AG10803 (cell line): ENCODE results near the gene MYL12A.

ENCODE experiments used
- DNase-seq: peaks from one replicate; pipeline ENCODE4 v3.0.0; 2010; ENCODE audit warnings: low read depth
- H3K4me3 ChIP-seq: 2 replicates; pipeline ENCODE4 v1.5.1; 2011; ENCODE audit warnings: mild to moderate bottlenecking, low read length, control low read depth
- CTCF ChIP-seq: conservative IDR thresholded peaks from 2 replicates; pipeline ENCODE4 v1.5.1; 2011; ENCODE audit warnings: mild to moderate bottlenecking, low read length, control low read depth, inconsistent platforms

The MYL12A gene

GRCh38 chr18:3263132-3263700 is 15.6 kb downstream of the MYL12A start:
- no peak for TF ChIP-seq CTCF
- DNase-seq: no peak
- H3K4me3 ChIP-seq: peak overlapping the region; percentile 95

- no peak for TF ChIP-seq CTCF
- DNase-seq: no peak
- H3K4me3 ChIP-seq: peak overlapping the region; percentile 95
Observed at GRCh38 chr18:3264362-3264761, 16.8 kb downstream of the MYL12A start.

- H3K4me3 ChIP-seq: no peak overlapping the region
- DNase-seq: no peak
- no peak for TF ChIP-seq CTCF
Observed at GRCh38 chr18:3265564-3266033, 18.0 kb downstream of the MYL12A start.

GRCh38 chr18:3266062-3266608 is 18.5 kb downstream of the MYL12A start:
- DNase-seq: no peak
- no peak overlapping the region for H3K4me3 ChIP-seq
- TF ChIP-seq CTCF: no peak

- DNase-seq: no peak
- no peak for TF ChIP-seq CTCF
- no peak overlapping the region for H3K4me3 ChIP-seq
Observed at GRCh38 chr18:3268306-3268705, 20.7 kb downstream of the MYL12A start.

GRCh38 chr18:3269241-3269913 is 21.8 kb downstream of the MYL12A start:
- DNase-seq: peak; percentile 71
- no peak for TF ChIP-seq CTCF
- no peak overlapping the region for H3K4me3 ChIP-seq

GRCh38 chr18:3269914-3270299 is 22.3 kb downstream of the MYL12A start:
- no peak for TF ChIP-seq CTCF
- DNase-seq: no peak
- no peak overlapping the region for H3K4me3 ChIP-seq
